ENCODE results near the gene MRPS27.

- TF ChIP-seq POLR2AphosphoS5 (IDR thresholded peaks at IDR 0.05; ENCODE audit: borderline replicate concordance, low read depth, low read length), result no peak
- no peak for TF ChIP-seq FOXP2 (optimal IDR thresholded peaks at IDR 0.05; ENCODE audit: control extremely low read depth, extremely low read length, insufficient read depth)
- TF ChIP-seq EZH2 (IDR thresholded peaks at IDR 0.05), result no peak
These were observed 33.0 kb upstream of the MRPS27 start for GRCh38 chr5:72353046-72353445.
